ENCODE results near the gene HLA-DRB1.

- no peak for TF ChIP-seq CTCF (IDR thresholded peaks at IDR 0.05)
- no peak for TF ChIP-seq POLR2A (IDR thresholded peaks at IDR 0.05; ENCODE audit: low read depth)
- TF ChIP-seq POLR2AphosphoS5 (IDR thresholded peaks at IDR 0.05) = no peak
- TF ChIP-seq EP300 (IDR thresholded peaks at IDR 0.05) = no peak
Observed at GRCh38 chr6:32602383-32602782, 12.7 kb upstream of the HLA-DRB1 start.

Measured in esophagus muscularis mucosa (tissue), 4 donors.